DOHH2 (cell line): ENCODE results near the gene FRRS1.

Experiments used
- H3F3A ChIP-seq: fragments of 200-600 bp; sonication (generic), shearing (Covaris generic); 2 replicates; pipeline ENCODE4 v1.6.0; 2016; ENCODE audit warnings: antibody characterized with exemption, mild to moderate bottlenecking; ENCODE audit not compliant: control insufficient read depth, insufficient read depth
- H3K27ac ChIP-seq: fragments of 200-600 bp; sonication (generic); 2 replicates; pipeline ENCODE4 v1.5.1; 2014; ENCODE audit warnings: low read depth, mild to moderate bottlenecking, low read length, moderate library complexity
- H3K27me3 ChIP-seq: fragments of 200-600 bp; sonication (generic); 2 replicates; pipeline ENCODE4 v1.6.1; 2014; ENCODE audit warnings: mild to moderate bottlenecking, low read length, mixed read lengths; ENCODE audit not compliant: control insufficient read depth
- H3K36me3 ChIP-seq: fragments of 200-600 bp; sonication (generic); 2 replicates; pipeline ENCODE4 v1.6.1; 2014; ENCODE audit warnings: mild to moderate bottlenecking, low read length, moderate library complexity, mixed read lengths; ENCODE audit not compliant: control insufficient read depth
- H3K4me1 ChIP-seq: fragments of 200-600 bp; sonication (generic); 2 replicates; pipeline ENCODE4 v1.6.1; 2014; ENCODE audit warnings: mild to moderate bottlenecking, low read length, mixed read lengths; ENCODE audit not compliant: control insufficient read depth
- H3K4me2 ChIP-seq: fragments of 200-600 bp; sonication (generic); 2 replicates; pipeline ENCODE4 v1.6.0; 2014; ENCODE audit warnings: mild to moderate bottlenecking, low read length, moderate library complexity
- H3K4me3 ChIP-seq: fragments of 200-600 bp; sonication (generic); 2 replicates; pipeline ENCODE4 v1.5.1; 2014; ENCODE audit warnings: mild to moderate bottlenecking, low read length, mixed read lengths
- H3K79me2 ChIP-seq: fragments of 200-600 bp; sonication (generic); 2 replicates; pipeline ENCODE4 v1.6.1; 2014; ENCODE audit warnings: mild to moderate bottlenecking, low read length, mixed read lengths; ENCODE audit not compliant: control insufficient read depth
- H3K9me2 ChIP-seq: fragments of 200-600 bp; sonication (generic); replicated peaks from 2 replicates; pipeline ENCODE4 v1.6.1; 2014; ENCODE audit warnings: mild to moderate bottlenecking, low read length, mixed read lengths; ENCODE audit not compliant: control insufficient read depth
- H3K9me3 ChIP-seq: fragments of 200-600 bp; sonication (generic); 2 replicates; pipeline ENCODE4 v1.6.1; 2014; ENCODE audit warnings: antibody characterized with exemption, low read length, mixed read lengths; ENCODE audit not compliant: control insufficient read depth, insufficient read depth
- H4K20me1 ChIP-seq: fragments of 200-600 bp; sonication (generic); 2 replicates; pipeline ENCODE4 v1.6.0; 2014; ENCODE audit warnings: low read depth, mild to moderate bottlenecking, antibody characterized with exemption, low read length, moderate library complexity; ENCODE audit not compliant: control insufficient read depth, insufficient read depth
- EZH2phosphoT487 ChIP-seq: fragments of 200-600 bp; sonication (generic); IDR thresholded peaks from 2 replicates; pipeline ENCODE4 v1.6.1; 2017; ENCODE audit warnings: borderline replicate concordance, mild to moderate bottlenecking, antibody characterized with exemption, low read length, moderate library complexity, mixed read lengths
- TF ChIP-seq, protein P1 (sequence below): fragments of 200-600 bp; sonication (generic); IDR thresholded peaks from one replicate; pipeline ENCODE4 v1.5.1; 2014; ENCODE audit warnings: antibody characterized with exemption, mild to moderate bottlenecking, low read depth, low read length; ENCODE audit not compliant: poor library complexity, severe bottlenecking

Gene FRRS1

DNA sequence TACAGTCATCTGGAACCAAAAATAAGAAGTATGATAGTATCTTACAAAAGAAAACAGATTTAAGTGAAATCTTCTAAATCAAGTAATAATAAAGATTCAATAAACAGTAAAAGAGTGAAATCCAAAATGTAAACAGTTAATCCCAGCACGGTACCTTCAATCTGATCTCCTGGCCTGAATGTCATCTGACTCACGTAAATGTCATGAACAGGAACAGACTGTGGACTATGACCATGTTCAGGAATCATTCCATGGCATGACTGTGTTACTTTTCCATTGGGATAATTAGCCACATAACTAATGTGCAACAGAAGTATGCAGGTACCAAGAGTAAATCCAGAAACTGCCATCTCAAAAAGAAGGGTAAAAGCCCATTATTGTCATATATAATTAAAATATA lies 18.0 kb downstream of the FRRS1 start:
- Histone ChIP-seq H3K27ac (no peak overlapping the region), H3K4me1 (no peaks in the 10 kb centered on the region), H3K36me3 (no peaks in the 10 kb centered on the region), H4K20me1 (no peaks in the 10 kb centered on the region), H3K79me2 (no peaks in the 10 kb centered on the region), H3K4me2 (no peak overlapping the region), H3K4me3 (no peak overlapping the region), H3K9me3 (no peaks in the 10 kb centered on the region), H3F3A (no peaks in the 10 kb centered on the region), H3K27me3 (no peaks in the 10 kb centered on the region), H3K9me2 (no peaks in the 10 kb centered on the region)
- TF ChIP-seq, protein P1, sequence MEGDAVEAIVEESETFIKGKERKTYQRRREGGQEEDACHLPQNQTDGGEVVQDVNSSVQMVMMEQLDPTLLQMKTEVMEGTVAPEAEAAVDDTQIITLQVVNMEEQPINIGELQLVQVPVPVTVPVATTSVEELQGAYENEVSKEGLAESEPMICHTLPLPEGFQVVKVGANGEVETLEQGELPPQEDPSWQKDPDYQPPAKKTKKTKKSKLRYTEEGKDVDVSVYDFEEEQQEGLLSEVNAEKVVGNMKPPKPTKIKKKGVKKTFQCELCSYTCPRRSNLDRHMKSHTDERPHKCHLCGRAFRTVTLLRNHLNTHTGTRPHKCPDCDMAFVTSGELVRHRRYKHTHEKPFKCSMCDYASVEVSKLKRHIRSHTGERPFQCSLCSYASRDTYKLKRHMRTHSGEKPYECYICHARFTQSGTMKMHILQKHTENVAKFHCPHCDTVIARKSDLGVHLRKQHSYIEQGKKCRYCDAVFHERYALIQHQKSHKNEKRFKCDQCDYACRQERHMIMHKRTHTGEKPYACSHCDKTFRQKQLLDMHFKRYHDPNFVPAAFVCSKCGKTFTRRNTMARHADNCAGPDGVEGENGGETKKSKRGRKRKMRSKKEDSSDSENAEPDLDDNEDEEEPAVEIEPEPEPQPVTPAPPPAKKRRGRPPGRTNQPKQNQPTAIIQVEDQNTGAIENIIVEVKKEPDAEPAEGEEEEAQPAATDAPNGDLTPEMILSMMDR, result no peak
- TF ChIP-seq EZH2phosphoT487, result no peak

DNA sequence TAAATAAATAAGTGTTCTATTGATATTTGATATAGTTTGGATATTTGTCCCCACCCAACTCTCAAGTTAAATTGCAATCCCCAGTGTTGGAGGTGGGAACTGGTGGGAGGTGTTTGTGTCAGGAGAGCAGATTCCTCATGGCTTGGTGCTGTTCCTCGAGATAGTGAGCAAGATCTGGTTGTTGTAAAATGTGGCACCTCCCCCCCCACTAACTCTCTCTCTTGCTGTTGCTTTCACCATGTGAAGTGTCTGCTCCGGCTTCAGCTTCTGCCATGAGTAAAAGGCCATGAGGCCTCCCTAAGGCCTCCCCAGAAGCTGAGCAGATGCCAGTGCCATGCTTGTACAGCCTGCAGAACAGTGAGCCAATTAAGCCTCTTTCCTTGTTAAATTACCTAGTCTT lies 20.8 kb downstream of the FRRS1 start:
- Histone ChIP-seq H3K27me3 (no peaks in the 10 kb centered on the region), H4K20me1 (no peaks in the 10 kb centered on the region), H3F3A (no peaks in the 10 kb centered on the region), H3K9me3 (no peaks in the 10 kb centered on the region), H3K4me3 (no peak overlapping the region), H3K27ac (no peak overlapping the region), H3K4me1 (no peaks in the 10 kb centered on the region), H3K9me2 (no peaks in the 10 kb centered on the region), H3K79me2 (no peaks in the 10 kb centered on the region), H3K36me3 (no peaks in the 10 kb centered on the region), H3K4me2 (no peak overlapping the region)
- TF ChIP-seq, protein P1, result no peak
- TF ChIP-seq EZH2phosphoT487, result no peak

DNA sequence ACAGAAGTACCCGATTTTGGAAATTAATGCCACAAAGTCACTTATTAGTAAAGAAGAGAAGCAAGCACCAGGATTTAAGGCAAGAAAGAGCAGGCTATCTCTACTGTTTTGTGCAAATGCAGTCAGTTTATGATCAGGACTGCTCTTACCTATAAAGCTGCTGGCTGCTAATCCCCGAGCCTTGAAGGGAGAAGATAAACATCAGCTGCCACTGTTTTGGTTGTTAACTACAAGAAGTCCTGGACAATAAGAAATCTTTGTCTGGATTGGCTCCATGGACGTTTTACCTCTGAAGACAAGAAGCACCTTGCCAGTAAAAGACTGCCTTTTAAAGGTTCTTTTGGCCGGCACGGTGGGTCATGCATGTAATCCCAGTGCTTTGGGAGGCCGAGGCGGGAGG lies 21.4 kb downstream of the FRRS1 start:
- no peaks in the 10 kb centered on the region for H3K9me3 ChIP-seq
- no peaks in the 10 kb centered on the region for H3K4me1 ChIP-seq

More for the DNA sequence above, 21.4 kb downstream of the FRRS1 start:
- Histone ChIP-seq H4K20me1 (no peaks in the 10 kb centered on the region), H3K79me2 (no peaks in the 10 kb centered on the region), H3K36me3 (no peaks in the 10 kb centered on the region), H3K27ac (no peak overlapping the region), H3K27me3 (no peaks in the 10 kb centered on the region), H3K4me3 (no peak overlapping the region), H3K9me2 (no peaks in the 10 kb centered on the region), H3K4me2 (no peak overlapping the region), H3F3A (no peaks in the 10 kb centered on the region)
- no peak for TF ChIP-seq EZH2phosphoT487
- TF ChIP-seq, protein P1, result no peak
